GM18505 (cell line): ENCODE measurements around the gene GRM3.

Source experiments
- ATAC-seq: cut with Tn5 transposase; IDR thresholded peaks from one replicate; pipeline ENCODE4 v1.9.1; 2021; ENCODE audit not compliant: unreplicated experiment
- POLR2A ChIP-seq: IDR thresholded peaks from 4 replicates; pipeline ENCODE4 v1.6.1; 2011; ENCODE audit warnings: borderline replicate concordance; ENCODE audit not compliant: insufficient read depth, insufficient read length; ENCODE audit errors: extremely low read depth

The GRM3 gene

GRCh38 chr7:86908948-86909347 lies 265.2 kb downstream of the GRM3 start:
- TF ChIP-seq POLR2A, result no peak
- no peak for ATAC-seq

GRCh38 chr7:86911659-86912058 lies 267.9 kb downstream of the GRM3 start:
- TF ChIP-seq POLR2A, result no peak
- ATAC-seq, result no peak

GRCh38 chr7:86913709-86914108 lies 270.0 kb downstream of the GRM3 start:
- no peak for ATAC-seq
- TF ChIP-seq POLR2A, result no peak
